ENCODE data around the gene TWSG1.
"Not testable (repeated sequence)": the region's sequence is repeated elsewhere in the genome, so short reads cannot be mapped to it uniquely, and the experiment has no call there.

Gene TWSG1

DNA sequence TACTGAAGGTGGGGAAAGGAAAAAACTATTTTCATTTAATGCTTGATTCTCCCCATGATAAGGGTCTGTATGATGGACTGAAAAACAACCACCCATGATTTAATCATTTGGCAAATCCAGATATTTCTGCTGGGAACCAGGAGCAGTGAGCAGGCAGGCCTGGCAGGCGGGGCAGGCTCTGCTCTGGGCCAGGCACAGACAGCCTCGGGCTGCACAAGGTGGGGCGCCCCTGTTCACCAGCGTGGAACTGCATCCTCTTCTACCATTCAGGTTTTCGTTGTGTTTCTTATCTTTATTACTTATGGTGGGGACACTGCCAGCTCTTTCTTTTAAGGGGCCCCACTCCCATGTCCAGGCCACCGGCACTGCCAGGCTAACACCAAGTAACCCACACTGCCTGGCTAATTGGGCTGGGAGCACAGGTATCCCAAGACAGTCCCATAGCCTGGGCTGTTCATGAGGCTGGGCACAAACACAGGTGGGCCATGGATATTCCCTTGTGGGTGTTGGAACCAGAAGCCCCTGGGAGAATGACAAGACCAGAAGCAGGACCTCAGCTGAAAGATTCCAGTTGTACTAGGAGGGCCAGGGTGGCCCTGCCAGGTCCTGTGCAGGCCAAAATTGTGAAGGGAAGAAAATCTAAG lies 83.6 kb downstream of the TWSG1 start:
- DNase-seq: no peak
- Mint-ChIP-seq H3K27me3 (no peaks in the 10 kb centered on the region), H3K4me1 (no peaks in the 10 kb centered on the region), H3K4me3 (no peak overlapping the region), H3K9me3 (no peaks in the 10 kb centered on the region), H3K36me3 (ENCODE audit: low read depth) (no peaks in the 10 kb centered on the region), H3K27ac (no peak overlapping the region)
- ATAC-seq: no peak

DNA sequence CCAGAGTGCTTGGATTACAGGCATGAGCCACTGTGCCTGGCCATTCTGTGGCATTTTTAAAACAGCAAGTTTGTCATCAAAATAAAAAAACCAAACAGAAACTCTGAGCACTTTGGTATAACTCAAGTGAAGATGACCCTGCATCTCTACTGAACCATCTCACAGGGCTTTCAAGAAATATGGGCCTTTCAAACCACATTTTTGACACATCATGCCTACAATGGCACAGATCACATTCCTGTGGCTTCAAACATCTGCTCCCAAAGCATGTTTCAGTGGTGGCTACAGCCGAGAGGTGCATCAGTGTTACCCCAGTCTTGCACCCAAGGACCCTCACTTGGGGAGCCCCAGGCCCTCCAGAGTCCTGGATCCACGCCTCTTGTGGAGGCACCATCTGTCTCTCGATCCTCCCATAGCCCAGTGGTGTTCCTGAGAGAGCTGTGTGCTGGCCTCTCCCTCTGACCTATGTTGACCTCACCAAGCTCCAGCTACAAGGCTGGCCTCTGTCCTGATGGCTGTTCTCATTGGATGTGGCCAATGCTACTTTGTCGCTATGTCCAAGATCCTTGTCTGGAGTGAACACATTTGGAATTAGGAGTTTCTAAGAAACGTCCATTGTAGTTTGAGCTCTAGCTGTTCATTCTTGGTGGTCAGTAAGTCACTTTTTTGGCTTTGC lies 85.5 kb downstream of the TWSG1 start:
- Mint-ChIP-seq H3K27me3 (no peaks in the 10 kb centered on the region), H3K4me1 (no peaks in the 10 kb centered on the region), H3K27ac (no peak overlapping the region), H3K9me3 (no peaks in the 10 kb centered on the region), H3K36me3 (ENCODE audit: low read depth) (no peaks in the 10 kb centered on the region), H3K4me3 (no peak overlapping the region)
- ATAC-seq (no peak), DNase-seq (no peak)

DNA sequence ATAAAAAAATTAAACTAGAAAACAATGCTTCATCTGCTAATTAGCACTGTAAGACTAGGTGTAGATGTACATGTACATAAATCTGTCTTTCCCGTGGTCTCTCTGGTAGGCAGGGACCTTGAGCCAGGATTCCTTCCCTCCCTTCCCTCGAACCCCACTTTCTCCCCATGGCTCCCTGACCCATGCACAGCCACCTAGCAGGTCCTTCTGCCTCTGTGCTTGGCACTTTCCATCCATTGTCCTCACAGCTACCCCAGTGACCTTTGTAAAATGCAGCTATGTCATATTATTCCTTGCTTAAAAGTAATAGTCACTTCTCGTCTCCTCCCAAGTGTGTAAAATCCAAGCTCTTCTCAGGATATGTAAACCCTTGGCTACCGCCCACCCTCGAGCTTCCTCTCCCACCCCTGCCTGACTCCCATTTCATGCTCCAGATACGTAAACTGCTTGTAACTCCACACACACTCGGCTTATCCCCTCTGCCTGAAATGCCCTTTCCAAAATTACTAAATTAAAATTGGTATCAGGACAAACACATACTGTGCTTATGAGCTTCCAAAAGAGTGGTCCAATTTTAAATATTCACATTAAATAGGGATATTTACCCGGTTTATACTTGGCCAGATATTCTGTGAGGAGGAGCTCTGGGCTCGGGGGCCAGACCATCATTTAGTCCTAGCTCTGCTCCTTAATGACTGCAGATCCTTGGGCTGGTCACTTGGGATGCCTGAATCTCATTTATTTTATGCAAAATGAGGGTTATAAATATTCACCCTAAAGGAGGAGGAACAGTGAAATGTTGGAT lies 86.7 kb downstream of the TWSG1 start:
- no peaks in the 10 kb centered on the region for H3K4me1 Mint-ChIP-seq
- H3K9me3 Mint-ChIP-seq: no peaks in the 10 kb centered on the region
- H3K36me3 Mint-ChIP-seq (ENCODE audit: low read depth): no peaks in the 10 kb centered on the region
- no peaks in the 10 kb centered on the region for H3K27me3 Mint-ChIP-seq
- H3K4me3 Mint-ChIP-seq: no peak overlapping the region
- no peak for ATAC-seq
- DNase-seq: no peak
- H3K27ac Mint-ChIP-seq: no peak overlapping the region

DNA sequence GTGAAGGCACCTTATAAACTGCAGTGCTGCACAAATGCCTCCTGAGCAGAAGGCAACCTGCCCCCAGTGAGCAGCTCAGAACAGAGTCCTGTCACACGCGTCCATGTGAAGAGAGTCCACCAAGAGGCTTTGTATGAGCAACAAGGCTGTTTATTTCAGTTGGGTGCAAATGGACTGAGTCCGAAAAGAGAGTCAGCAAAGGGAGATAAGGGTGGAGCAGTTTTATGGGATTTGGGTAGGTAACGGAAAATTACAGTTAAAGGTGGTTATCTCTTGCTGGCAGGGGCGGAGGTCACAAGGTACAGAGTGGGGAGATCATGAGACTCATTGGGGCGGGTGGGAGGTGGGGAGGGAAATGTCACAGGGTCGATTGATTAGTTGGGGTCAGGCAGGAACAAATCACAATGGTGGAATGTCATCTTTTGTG lies 87.3 kb downstream of the TWSG1 start:
- H3K4me3 Mint-ChIP-seq: no peak overlapping the region
- H3K4me1 Mint-ChIP-seq: no peaks in the 10 kb centered on the region
- H3K36me3 Mint-ChIP-seq (ENCODE audit: low read depth): no peaks in the 10 kb centered on the region
- no peaks in the 10 kb centered on the region for H3K27me3 Mint-ChIP-seq
- no peaks in the 10 kb centered on the region for H3K9me3 Mint-ChIP-seq
- H3K27ac Mint-ChIP-seq: no peak overlapping the region
- ATAC-seq (no peak), DNase-seq (no peak)

DNA sequence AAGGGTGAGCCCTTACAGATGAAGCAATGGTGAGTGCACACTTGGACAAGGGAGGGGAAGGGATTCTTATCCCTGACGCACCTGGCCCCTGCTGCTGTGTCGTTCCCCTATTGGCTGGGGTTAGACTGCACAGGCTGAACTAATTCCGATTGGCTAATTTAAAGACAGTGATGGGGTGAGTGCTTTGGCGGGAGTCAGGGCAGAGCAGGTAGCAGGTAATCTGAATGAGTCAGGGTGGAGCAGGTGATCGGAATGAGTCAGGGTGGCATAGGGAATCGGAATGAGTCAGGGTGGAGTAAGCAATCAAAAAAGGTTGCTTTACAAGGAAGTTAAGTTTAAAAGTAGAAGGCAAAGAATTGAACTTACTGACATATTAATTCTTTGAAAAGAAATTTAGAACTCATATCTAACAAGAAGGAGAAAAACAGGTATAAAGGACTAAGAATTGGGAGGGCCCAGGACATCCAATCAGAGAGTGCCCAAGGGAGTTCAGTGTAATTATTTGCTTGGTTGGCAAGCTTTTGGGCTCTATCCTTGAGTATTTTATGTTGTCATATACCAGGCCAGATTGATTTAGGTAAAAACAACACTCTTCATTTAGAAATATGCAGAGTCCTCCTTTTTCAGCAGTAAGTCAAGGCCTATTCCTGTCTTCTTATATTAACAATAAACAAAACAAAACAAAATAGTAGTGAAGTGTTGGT lies 88.4 kb downstream of the TWSG1 start:
- no peak for ATAC-seq
- Mint-ChIP-seq H3K27me3 (no peaks in the 10 kb centered on the region), H3K9me3 (no peaks in the 10 kb centered on the region), H3K36me3 (ENCODE audit: low read depth) (no peaks in the 10 kb centered on the region), H3K27ac (no peak overlapping the region), H3K4me1 (no peaks in the 10 kb centered on the region), H3K4me3 (no peak overlapping the region)
- DNase-seq: no peak

GRCh38 chr18:9423648-9424047 lies 89.1 kb downstream of the TWSG1 start:
- DNase-seq; H3K4me3 Mint-ChIP-seq; H3K27ac Mint-ChIP-seq; H3K9me3 Mint-ChIP-seq; H3K4me1 Mint-ChIP-seq; ATAC-seq; H3K27me3 Mint-ChIP-seq; H3K36me3 Mint-ChIP-seq (ENCODE audit: low read depth): not testable (repeated sequence)

DNA sequence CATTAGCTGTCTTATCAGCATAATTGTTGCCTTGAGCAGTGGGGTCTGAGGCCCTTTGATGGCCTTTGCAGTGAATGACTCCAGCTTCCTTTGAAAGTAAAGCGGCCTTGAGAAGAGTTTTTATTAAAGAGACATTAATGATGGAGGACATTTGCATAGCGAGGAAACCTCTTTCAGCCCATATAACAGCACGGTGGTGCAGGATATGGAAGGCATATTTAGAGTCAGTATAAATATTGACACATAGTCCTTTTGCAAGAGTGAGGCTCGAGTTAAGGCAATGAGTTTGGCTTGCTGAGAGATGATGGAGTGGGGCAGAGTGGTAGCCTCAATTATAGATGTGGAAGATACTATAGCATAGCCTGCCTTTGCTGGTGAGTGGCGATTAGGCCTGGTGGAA lies 89.7 kb downstream of the TWSG1 start:
- not testable (repeated sequence) for H3K27me3 Mint-ChIP-seq; ATAC-seq; DNase-seq; H3K4me3 Mint-ChIP-seq; H3K36me3 Mint-ChIP-seq (ENCODE audit: low read depth); H3K27ac Mint-ChIP-seq; H3K9me3 Mint-ChIP-seq; H3K4me1 Mint-ChIP-seq

GRCh38 chr18:9426753-9427152 lies 92.2 kb downstream of the TWSG1 start:
- no peak overlapping the region for H3K27ac Mint-ChIP-seq
- no peaks in the 10 kb centered on the region for H3K9me3 Mint-ChIP-seq
- DNase-seq: no peak
- H3K4me1 Mint-ChIP-seq: no peaks in the 10 kb centered on the region
- no peaks in the 10 kb centered on the region for H3K27me3 Mint-ChIP-seq
- ATAC-seq: no peak
- H3K36me3 Mint-ChIP-seq (ENCODE audit: low read depth): no peaks in the 10 kb centered on the region
- H3K4me3 Mint-ChIP-seq: no peak overlapping the region

- H3K36me3 Mint-ChIP-seq (ENCODE audit: low read depth): no peaks in the 10 kb centered on the region
- no peak for ATAC-seq
- H3K4me3 Mint-ChIP-seq: no peak overlapping the region
- H3K9me3 Mint-ChIP-seq: no peaks in the 10 kb centered on the region
- no peak overlapping the region for H3K27ac Mint-ChIP-seq
- H3K27me3 Mint-ChIP-seq: no peaks in the 10 kb centered on the region
- peaks cover 1% of the 10 kb centered on the region for H3K4me1 Mint-ChIP-seq
- no peak for DNase-seq
Observed at GRCh38 chr18:9428301-9428706, 93.7 kb downstream of the TWSG1 start.

- DNase-seq: no peak
- Mint-ChIP-seq H3K9me3 (no peaks in the 10 kb centered on the region), H3K27ac (no peak overlapping the region), H3K4me1 (peaks cover 6% of the 10 kb centered on the region), H3K27me3 (no peaks in the 10 kb centered on the region), H3K36me3 (ENCODE audit: low read depth) (no peaks in the 10 kb centered on the region), H3K4me3 (no peak overlapping the region)
- ATAC-seq: no peak
Observed at GRCh38 chr18:9428862-9429661, 94.5 kb downstream of the TWSG1 start.

GRCh38 chr18:9429662-9429993 lies 95.1 kb downstream of the TWSG1 start:
- ATAC-seq (no peak), DNase-seq (no peak)
- Mint-ChIP-seq H3K27me3 (no peaks in the 10 kb centered on the region), H3K27ac (no peak overlapping the region), H3K9me3 (no peaks in the 10 kb centered on the region), H3K36me3 (ENCODE audit: low read depth) (no peaks in the 10 kb centered on the region), H3K4me3 (no peak overlapping the region), H3K4me1 (peaks cover 8% of the 10 kb centered on the region)

DNA sequence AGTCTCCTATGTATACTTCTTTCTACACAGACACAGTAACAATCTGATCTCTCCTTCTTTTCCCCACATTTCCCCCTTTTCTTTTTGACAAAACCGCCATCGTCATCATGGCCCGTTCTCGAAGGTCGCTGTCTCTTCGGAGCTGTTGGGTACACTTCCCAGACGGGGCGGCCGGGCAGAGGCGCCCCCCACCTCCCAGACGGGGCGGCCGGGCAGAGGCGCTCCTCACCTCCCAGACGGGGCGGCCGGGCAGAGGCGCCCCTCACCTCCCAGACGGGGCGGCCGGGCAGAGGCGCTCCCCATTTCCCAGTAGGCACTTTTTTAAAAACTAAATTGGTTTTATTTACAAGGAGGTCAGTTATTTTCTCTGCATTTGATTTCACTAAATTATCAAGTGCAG lies 95.7 kb downstream of the TWSG1 start:
- ATAC-seq; H3K36me3 Mint-ChIP-seq (ENCODE audit: low read depth); H3K4me3 Mint-ChIP-seq; H3K4me1 Mint-ChIP-seq; H3K9me3 Mint-ChIP-seq; H3K27ac Mint-ChIP-seq; DNase-seq; H3K27me3 Mint-ChIP-seq: not testable (repeated sequence)

GRCh38 chr18:9431296-9431695 lies 96.7 kb downstream of the TWSG1 start:
- Mint-ChIP-seq H3K4me3 (no peak overlapping the region), H3K27ac (no peak overlapping the region), H3K27me3 (no peaks in the 10 kb centered on the region), H3K9me3 (no peaks in the 10 kb centered on the region), H3K36me3 (ENCODE audit: low read depth) (no peaks in the 10 kb centered on the region), H3K4me1 (peaks cover 8% of the 10 kb centered on the region)
- ATAC-seq: no peak
- DNase-seq: no peak

DNA sequence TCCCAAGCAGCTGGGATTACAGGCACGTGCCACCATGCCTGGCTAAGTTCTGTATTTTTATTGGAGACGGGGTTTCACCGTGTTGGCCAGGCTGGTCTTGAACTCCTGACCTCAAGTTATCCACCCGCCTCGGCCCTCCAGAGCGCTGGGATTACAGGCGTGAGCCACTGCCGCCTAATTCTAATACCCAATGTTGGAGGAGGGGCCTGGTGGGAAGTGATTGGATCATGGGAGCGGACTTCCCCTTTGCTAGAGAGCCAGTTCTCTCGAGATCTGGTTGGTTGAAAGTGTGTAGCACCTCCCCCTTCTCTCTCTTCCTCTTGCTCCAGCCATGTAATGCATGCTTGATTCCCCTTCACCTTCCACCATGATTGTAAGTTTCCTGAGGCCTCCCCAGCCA lies 98.5 kb downstream of the TWSG1 start:
- not testable (repeated sequence) for H3K9me3 Mint-ChIP-seq; H3K27me3 Mint-ChIP-seq; H3K4me1 Mint-ChIP-seq; DNase-seq; H3K27ac Mint-ChIP-seq; H3K36me3 Mint-ChIP-seq (ENCODE audit: low read depth); ATAC-seq; H3K4me3 Mint-ChIP-seq

All from activated naive CD8-positive, alpha-beta T cell treated with anti-CD3 and anti-CD28 coated beads, Interleukin-2, amount 50 U/mL, for 24 hours (primary cell).